Measurements from ENCODE around the gene NPAS4.

- no peak for TF ChIP-seq CTCF (IDR thresholded peaks at IDR 0.05; ENCODE audit: borderline replicate concordance, extremely low read depth, low read length, poor library complexity, severe bottlenecking)
- TF ChIP-seq EZH2 (IDR thresholded peaks at IDR 0.05; ENCODE audit: borderline replicate concordance, low read depth, low read length, severe bottlenecking): no peak
Observed at GRCh38 chr11:66471142-66471541, 50.3 kb downstream of the NPAS4 start.
